MM.1S (cell line): ENCODE results near the gene C6orf136.

Experiments
- DNase-seq: peaks from one replicate; pipeline ENCODE4 v3.0.0-alpha.2; 2015
- H2AFZ ChIP-seq: fragments of 300-600 bp; sonication (generic); 2 replicates; pipeline ENCODE4 v1.6.0; 2016; ENCODE audit warnings: antibody characterized with exemption, low read length
- H3F3A ChIP-seq: fragments of 300-600 bp; sonication (generic); 2 replicates; pipeline ENCODE4 v1.6.1; 2016; ENCODE audit warnings: mild to moderate bottlenecking, antibody characterized with exemption, low read length, moderate library complexity, mixed read lengths; ENCODE audit not compliant: insufficient read depth
- H3K27ac ChIP-seq: fragments of 300-600 bp; sonication (generic); 2 replicates; pipeline ENCODE4 v1.5.1; 2016; ENCODE audit warnings: mild to moderate bottlenecking, low read length
- H3K27me3 ChIP-seq: fragments of 300-600 bp; sonication (generic); replicated peaks from 2 replicates; pipeline ENCODE4 v1.6.0; 2016; ENCODE audit warnings: low read length; ENCODE audit not compliant: insufficient read depth
- H3K36me3 ChIP-seq: fragments of 300-600 bp; sonication (generic); replicated peaks from 2 replicates; pipeline ENCODE4 v1.6.1; 2016; ENCODE audit warnings: mild to moderate bottlenecking, low read length, mixed read lengths; ENCODE audit not compliant: insufficient read depth
- H3K4me1 ChIP-seq: fragments of 300-600 bp; sonication (generic); 2 replicates; pipeline ENCODE4 v1.6.1; 2016; ENCODE audit warnings: low read length, mixed read lengths
- H3K4me2 ChIP-seq: fragments of 300-600 bp; sonication (generic); 2 replicates; pipeline ENCODE4 v1.6.0; 2016; ENCODE audit warnings: low read depth, low read length
- H3K4me3 ChIP-seq: fragments of 300-600 bp; sonication (generic); 2 replicates; pipeline ENCODE4 v1.5.1; 2016; ENCODE audit warnings: low read length, mixed read lengths
- H3K79me2 ChIP-seq: fragments of 300-600 bp; sonication (generic); 2 replicates; pipeline ENCODE4 v1.6.1; 2016; ENCODE audit warnings: mixed run types, low read length, mixed read lengths
- H3K9ac ChIP-seq: fragments of 300-600 bp; sonication (generic); 2 replicates; pipeline ENCODE4 v1.6.1; 2016; ENCODE audit warnings: low read length, mixed read lengths
- H3K9me2 ChIP-seq: fragments of 300-600 bp; sonication (generic); replicated peaks from 2 replicates; pipeline ENCODE4 v1.6.1; 2016; ENCODE audit warnings: mild to moderate bottlenecking, low read length, mixed read lengths; ENCODE audit not compliant: insufficient read depth
- H3K9me3 ChIP-seq: fragments of 300-600 bp; sonication (generic); replicated peaks from 2 replicates; pipeline ENCODE4 v1.6.1; 2016; ENCODE audit warnings: mild to moderate bottlenecking, low read length, mixed read lengths; ENCODE audit not compliant: insufficient read depth
- H4K20me1 ChIP-seq: fragments of 300-600 bp; sonication (generic); 2 replicates; pipeline ENCODE4 v1.6.1; 2016; ENCODE audit warnings: mild to moderate bottlenecking, low read length, moderate library complexity, mixed read lengths; ENCODE audit not compliant: insufficient read depth
- CTCF ChIP-seq: fragments of 300-600 bp; sonication (generic); IDR thresholded peaks from 2 replicates; pipeline ENCODE4 v1.5.1; 2016; ENCODE audit warnings: antibody characterized with exemption, low read length, mixed read lengths
- EZH2 ChIP-seq: fragments of 300-600 bp; sonication (generic); optimal IDR thresholded peaks from 2 replicates; pipeline ENCODE3; 2017; ENCODE audit warnings: low read depth, mild to moderate bottlenecking, antibody characterized with exemption, low read length, mixed read lengths
- EZH2phosphoT487 ChIP-seq: fragments of 300-600 bp; sonication (generic); IDR thresholded peaks from 2 replicates; pipeline ENCODE4 v1.6.1; 2018; ENCODE audit warnings: antibody characterized with exemption, low read length

Gene C6orf136

GRCh38 chr6:30640481-30640880 is 6.5 kb upstream of the C6orf136 start:
- H3K4me3 ChIP-seq = no peak overlapping the region
- H3K9me3 ChIP-seq = no peaks in the 10 kb centered on the region
- no peaks in the 10 kb centered on the region for H4K20me1 ChIP-seq
- no peaks in the 10 kb centered on the region for H3K36me3 ChIP-seq
- H3K9me2 ChIP-seq = no peaks in the 10 kb centered on the region
- no peaks in the 10 kb centered on the region for H3F3A ChIP-seq
- no peaks in the 10 kb centered on the region for H3K27me3 ChIP-seq
- TF ChIP-seq EZH2 (no peak), CTCF (0 out of 2 replicates have a peak, but pooled peaks have one; percentile 5)
- H3K9ac ChIP-seq = no peak overlapping the region
- peaks cover 2% of the 10 kb centered on the region for H3K79me2 ChIP-seq
- no peak overlapping the region for H3K27ac ChIP-seq
- no peak overlapping the region for H3K4me2 ChIP-seq
- DNase-seq = no peak
- no peak overlapping the region for H2AFZ ChIP-seq
- H3K4me1 ChIP-seq = no peaks in the 10 kb centered on the region

- no peak overlapping the region for H3K9ac ChIP-seq
Measured at GRCh38 chr6:30641048-30641447, 5.9 kb upstream of the C6orf136 start.

GRCh38 chr6:30643656-30644055 is 3.3 kb upstream of the C6orf136 start:
- DNase-seq = no peak
- Histone ChIP-seq H3K27ac (no peak overlapping the region), H3K9me2 (no peaks in the 10 kb centered on the region), H3K4me3 (no peak overlapping the region), H3K9me3 (no peaks in the 10 kb centered on the region), H3K27me3 (no peaks in the 10 kb centered on the region), H3K4me1 (peaks cover 5% of the 10 kb centered on the region; the same call in 1 of the 2 replicates), H3K79me2 (peaks cover 30% of the 10 kb centered on the region), H3K4me2 (no peak overlapping the region), H4K20me1 (no peaks in the 10 kb centered on the region), H2AFZ (no peak overlapping the region), H3K9ac (no peak overlapping the region), H3K36me3 (no peaks in the 10 kb centered on the region), H3F3A (0 out of 2 replicates have a peak, but pooled peaks cover 4% of the 10 kb centered on the region)
- TF ChIP-seq EZH2 (no peak), CTCF (no peak), EZH2phosphoT487 (no peak)

More at GRCh38 chr6:30641048-30641447, 5.9 kb upstream of the C6orf136 start:
- no peak for DNase-seq
- Histone ChIP-seq H3K4me2 (no peak overlapping the region), H3K36me3 (no peaks in the 10 kb centered on the region), H3K27ac (no peak overlapping the region), H3K9me3 (no peaks in the 10 kb centered on the region), H3K4me3 (no peak overlapping the region), H3K9me2 (no peaks in the 10 kb centered on the region), H3F3A (no peaks in the 10 kb centered on the region), H2AFZ (no peak overlapping the region), H4K20me1 (no peaks in the 10 kb centered on the region), H3K27me3 (no peaks in the 10 kb centered on the region), H3K79me2 (peaks cover 7% of the 10 kb centered on the region), H3K4me1 (no peaks in the 10 kb centered on the region)
- TF ChIP-seq EZH2 (no peak), CTCF (no peak), EZH2phosphoT487 (no peak)
